ENCODE results near the gene MYL12A.
"Not testable (repeated sequence)": the region's sequence is repeated elsewhere in the genome, so short reads cannot be mapped to it uniquely, and the experiment has no call there.

The MYL12A gene

DNA sequence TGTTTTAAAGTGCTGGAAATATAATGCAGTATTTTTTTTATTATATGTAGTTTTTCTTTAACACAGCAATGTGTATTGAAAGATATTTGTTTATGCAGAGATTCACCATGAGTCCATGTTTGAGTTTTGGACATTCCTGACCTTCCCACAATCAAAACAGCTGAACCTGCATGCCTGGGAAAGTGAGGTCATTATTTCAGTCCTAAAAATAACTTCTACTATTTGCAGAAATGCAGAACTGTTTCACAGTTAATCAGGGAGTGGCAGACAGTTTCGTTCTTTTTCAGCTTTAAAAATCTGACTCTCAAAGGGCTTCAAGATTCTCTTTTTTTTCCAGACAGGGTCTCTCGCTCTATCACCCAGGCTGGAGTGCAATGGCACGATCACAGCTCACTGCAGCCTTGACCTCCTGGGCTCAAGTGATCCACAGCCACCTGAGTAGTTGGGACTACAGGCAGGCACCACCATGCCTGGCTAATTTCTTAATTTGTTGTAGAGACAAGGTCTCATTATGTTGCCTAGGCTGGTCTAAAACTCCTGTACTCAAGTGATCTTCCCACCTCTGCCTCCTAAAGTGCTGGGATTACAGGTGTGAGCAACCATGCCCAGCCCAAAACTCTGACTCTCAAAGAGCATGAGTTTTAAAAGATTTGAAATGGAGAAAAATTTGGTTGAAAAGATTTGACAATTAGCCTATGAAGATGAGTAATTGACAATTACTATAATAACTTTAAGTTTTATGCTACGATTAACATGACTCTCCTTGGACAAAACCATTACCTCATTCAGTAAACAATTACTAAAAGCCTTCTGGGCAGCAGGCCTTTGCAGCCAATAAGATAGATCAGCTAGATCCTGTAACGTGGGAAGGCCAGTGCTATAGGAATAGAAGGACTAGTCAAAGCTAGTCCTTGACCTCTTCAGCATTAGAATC, 9.4 kb downstream of the MYL12A start:
- DNase-seq: no peak

DNA sequence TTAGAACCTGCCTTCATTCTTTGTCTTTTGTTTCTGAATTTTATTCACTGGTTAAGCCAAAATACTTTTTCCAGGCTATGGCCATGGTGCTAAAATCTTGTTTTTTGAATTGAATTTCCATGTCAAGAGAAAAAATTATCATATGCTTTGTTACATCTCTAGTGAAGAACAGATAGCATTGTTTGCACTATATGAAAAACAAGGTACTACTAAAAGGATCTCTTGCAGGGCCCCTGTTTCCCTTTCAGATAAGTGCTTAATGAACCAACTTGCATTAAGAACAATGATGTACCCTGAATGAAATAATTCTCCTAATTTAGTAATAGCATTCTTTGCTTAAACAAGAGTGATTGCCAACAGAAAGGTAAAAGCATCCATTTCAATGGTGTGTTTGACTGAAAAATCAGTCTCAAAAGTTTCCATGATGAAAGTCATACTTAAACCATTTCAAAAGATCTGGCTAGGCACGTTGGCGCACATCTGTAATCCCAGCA, 10.1 kb downstream of the MYL12A start:
- no peak for DNase-seq

DNA sequence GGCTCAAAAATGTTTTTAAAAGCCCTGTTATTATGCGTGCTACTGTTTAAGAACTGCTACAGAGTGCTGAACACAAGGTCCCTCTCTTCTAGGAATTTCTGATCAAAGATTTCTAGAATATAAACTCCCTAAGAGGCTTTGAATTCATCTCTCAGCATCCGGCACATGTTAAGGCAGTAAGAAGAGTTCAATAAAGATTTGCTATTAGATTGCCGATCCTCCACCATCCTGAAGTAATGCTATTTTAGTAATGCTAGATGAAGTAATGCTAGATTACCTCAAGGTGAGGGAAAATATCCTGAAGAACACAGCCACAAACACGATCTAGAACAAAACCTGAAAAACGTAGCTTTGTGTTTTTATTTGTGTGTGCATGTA, 13.4 kb downstream of the MYL12A start:
- DNase-seq: no peak

DNA sequence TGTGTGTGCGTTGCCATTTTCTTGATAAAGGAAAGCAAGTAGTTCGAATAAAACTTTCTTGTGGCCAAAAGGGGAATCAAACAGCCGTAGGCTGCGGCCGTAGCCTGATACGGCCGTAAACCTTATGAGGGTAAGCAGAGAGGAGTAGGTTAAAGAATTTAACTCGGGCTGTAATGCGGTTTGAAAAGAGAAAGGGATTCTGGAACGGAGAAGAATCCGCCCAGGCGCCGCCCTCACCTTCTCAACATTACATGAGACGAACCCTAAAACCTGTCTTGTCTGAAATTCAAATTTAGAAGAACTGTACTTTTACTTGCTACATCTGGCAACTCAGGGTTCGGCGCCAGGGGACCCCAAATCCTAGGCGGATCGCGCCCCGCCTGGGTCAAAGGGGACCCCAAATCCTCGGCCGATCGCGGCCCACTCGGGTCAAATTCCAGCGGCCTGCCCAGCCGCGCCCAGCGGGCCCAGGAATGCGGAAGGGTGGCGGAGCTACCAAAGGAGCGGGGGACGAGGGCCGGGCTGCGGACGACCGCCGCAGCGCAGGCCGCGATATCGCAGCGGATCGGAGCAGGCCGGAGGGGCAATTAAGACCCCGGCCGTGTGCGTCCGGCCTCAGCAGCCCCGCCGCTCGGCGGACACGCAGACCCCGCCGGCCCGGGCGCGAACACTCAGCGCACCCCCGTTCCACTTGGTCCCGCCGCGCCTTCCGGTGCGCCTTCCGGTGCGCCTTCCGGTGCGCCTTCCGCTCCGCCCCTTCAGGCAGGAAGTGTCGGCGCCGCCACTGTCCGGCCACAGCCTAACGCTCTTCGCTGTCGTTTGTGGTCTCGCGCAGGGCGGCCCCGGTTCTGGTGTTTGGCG, 14.0 kb downstream of the MYL12A start, which contains the start of gene MYL12B:
TSS of gene MYL12B (plus strand) at position 761 of the 861 bp plus-strand sequence. CDS start 10,766 bp downstream, outside the sequence.
- peak; percentile 92 for DNase-seq

DNA sequence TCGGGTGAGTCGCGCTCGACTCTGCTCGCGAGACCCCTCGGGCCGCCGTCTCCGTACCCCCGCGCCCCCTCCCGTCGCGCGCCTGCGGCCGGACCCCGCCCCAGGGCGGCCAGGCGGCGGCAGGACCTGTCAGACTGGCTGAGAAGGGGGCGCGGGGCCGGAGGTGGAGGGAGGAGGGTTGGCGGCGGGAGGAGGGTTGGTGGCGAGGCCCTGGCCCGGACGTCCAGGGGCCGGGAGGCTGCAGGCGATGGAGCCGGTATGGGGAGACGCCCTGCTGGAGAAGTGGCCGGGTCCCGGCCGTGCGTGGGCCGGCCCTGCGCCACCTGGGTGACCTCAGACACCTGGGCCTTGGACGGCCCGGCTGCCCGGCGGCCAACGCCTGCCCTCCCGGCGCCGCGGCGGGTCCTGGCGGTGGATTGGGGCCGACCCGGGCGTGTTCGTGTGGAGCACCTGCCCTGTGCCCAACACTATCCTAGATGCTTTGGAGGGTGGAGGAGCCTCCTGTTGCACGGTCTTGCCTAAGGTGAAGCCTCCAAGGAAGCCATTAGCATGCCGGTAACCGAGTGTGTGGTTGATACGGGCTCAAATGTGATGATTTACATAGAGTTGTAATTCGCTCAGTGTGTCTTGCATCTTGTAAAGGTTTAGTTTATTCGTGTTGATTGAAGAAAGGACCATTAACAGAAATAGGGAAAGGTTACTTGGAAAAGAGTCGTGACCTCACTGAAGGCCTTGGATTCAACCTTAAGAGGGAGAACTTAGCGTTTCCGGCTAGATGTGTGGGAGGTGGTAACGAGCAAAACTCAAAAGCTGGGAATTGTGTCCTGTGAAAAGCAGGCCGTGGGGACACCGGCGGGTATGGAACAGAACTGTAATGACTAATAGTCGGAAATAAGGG, 14.9 kb downstream of the MYL12A start:
- DNase-seq: no peak

DNA sequence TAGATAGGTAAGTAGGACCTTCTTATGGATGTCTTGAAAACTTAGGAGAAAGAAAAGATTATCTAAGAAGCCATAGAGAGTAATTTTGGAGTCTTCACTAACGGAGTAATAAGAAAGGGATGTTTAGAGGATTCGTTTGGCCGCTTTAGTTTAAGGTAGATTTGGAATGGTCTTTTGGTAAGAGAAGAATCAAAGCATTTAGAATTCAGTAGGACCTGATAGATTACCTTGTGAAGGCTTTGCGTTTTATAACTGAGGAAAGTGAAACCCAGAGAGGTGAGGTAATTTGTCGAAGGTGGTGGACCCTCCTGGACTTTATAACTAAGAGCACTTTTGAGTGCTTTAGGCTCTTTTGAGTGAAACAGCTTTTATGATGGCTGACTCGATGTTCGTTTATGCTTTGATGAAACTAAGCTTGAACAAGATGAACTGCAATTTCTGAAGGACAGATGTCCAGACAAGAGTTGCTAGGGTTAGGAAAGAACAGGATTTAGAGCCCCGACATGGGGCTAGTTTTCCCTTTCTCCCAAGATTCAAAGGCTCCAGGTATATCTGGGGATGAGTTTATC, 15.6 kb downstream of the MYL12A start:
- DNase-seq: no peak

DNA sequence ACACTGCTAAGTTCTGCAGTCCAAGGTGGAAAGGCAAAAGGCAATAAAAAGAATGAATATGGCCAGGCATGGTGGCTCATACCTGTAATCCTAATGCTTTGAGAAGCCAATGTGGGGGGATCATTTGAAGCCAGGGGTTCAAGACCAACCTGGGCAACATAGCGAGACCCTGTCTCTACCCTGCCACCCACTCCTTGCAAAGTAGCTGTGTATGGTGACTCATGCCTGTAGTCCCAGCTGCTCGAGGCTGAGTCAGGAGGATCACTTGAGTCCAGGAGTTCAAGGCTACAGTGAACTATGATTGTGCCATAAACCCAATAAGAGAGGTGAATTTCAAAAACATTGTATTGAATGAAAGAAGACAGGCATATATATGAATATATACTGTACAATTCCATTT, 16.8 kb downstream of the MYL12A start:
- no peak for DNase-seq

DNA sequence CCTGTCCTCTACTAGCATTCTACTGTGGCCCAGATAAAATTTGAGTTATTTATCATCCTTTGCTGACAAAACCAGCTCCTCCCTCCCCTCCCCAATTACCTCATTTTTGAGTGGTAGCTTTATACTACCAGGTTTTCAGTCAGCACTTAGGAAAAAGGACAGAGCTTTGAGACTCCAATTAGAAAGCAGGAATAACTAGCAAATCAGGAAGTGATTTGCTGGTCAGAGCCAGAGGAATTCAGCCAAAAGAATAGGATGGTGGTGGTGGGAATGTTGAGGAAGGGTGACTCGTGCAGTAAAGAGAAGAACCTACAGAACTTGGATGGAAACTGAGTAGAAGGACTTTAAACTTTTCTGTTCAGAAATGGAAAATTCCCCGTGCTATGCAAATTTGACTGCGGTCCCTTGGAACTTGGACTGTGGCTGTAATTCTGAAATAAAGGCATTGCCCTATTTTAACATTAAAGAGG, 18.0 kb downstream of the MYL12A start:
- DNase-seq: no peak

DNA sequence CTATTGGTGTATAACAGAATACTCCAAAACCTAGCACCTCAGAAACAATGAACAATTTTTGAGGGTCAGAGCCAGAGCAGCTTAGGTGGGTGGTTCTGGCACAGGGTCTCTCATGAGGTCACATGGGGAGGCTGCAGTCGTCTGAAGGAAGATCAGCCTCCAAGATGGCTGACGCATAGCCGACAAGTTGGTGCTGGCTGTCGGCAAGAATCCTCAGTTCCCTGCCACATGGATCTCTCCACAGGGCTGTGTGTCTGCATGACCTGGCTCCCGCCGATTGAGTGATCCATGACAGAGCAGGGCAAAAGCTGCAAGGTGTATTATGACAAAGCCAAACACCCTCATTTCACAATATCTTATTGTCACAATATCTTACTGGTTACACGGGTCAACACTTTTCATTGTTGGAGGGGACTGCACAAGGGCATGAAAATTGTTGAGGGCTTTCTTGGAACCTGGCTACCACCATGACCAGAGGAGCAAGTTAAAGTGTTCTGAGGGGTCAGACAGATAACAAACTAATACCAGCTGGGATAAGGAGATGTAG, 18.5 kb downstream of the MYL12A start:
- DNase-seq: no peak

DNA sequence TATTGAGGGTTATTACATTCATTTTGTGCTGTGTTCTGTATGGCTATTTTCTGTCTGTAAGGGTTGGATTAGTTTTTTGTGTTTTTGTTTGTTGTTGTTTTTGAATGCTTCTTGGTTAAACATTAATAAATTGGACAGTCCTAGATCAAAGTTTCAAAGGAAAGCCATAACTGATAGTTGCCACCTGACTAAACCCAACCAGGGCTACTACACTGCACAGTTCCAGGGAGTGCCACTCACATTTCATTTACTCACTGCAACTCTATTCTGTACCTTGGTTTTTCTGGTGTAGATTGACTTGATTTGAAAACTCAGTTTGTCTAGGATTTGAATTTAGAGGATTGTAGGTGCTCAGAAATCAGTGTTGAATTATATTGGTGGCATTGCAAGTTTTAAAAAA, 20.7 kb downstream of the MYL12A start:
- DNase-seq: no peak

DNA sequence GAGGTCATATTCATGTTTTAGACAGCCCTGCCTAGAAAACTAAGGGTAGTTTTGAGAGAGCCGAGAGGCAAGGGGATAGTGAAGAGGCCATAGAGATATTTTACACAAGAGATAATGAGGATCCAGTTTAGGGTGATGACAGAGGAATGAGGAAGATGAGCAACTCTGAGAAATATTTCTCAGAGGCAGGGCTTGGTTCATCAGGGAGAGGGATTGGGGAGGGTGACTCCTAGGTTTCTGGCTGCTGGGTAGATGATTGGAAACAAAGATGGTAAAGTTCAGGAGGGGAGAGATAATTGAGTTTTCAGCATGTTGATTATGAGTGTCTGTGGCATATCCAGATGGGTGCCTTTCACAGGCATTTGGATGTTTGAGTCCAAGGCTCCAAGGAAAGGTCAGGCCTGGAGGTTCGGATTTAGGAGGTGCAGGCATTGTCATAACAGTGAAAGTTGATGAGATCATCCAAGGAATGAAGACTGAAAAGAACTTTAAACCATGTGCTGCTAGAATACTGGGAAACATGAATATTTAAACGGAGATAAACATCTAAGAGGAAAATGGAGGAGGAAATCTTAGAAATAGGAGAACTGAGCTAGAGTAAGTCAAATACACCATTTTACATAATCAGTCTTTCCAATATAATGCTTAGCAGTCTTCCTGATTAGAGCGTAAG, 21.8 kb downstream of the MYL12A start:
- DNase-seq: no peak

DNA sequence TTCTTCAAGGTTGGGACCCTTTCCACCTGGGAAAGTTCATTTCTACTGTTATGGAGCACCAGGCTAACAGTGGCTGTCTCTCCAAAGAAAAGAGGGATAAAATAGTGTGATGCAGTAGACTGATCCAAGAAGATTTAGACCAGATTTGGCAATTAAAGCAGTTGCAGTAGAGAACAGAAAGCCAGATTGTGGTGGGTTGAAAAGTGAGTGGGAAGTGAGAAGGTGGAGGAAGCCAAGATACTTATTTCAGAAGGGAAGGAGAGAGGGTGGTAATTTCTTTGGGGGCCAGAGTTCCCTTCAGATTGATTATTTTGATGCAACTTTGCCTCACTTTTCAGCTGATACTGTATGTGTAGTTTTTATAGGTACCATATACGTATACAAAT, 22.3 kb downstream of the MYL12A start:
- no peak for DNase-seq

DNA sequence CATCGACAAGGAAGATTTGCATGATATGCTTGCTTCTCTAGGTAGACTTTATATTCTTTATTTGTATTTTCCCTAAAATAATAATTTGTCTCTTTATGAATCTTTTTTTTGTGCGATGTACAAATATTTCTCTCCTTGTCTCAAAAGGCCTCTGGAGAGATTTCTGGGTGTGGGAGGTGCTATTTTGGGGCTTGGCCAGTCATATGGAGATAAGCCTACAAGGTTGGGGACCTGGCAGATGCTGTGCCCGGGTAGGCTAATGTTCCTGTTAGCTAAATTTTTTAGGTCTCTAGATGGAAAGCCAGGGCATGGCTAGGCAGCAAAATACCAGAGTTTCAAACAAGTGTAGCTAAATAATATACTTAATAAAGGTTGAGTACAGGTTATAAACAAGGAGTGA, 25.4 kb downstream of the MYL12A start:
- DNase-seq: no peak

DNA sequence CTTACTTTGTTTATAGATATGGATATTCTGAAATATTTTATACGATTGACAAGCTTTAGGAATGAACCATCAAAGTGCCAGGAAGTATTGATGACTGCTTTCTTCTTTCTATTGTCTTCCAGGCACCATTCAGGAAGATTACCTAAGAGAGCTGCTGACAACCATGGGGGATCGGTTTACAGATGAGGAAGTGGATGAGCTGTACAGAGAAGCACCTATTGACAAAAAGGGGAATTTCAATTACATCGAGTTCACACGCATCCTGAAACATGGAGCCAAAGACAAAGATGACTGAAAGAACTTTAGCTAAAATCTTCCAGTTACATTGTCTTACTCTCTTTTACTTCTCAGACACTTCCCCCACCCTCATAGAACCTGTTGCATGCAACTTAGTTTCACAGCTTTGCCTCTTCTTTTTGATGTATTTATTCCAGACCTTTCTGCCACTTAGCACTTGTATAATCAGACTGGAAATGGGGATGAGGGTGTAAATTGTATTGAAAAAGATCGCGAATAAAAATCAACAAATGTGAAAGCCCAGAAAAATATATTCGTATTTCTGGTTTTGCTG, 30.1 kb downstream of the MYL12A start:
- not testable (repeated sequence) for DNase-seq

DNA sequence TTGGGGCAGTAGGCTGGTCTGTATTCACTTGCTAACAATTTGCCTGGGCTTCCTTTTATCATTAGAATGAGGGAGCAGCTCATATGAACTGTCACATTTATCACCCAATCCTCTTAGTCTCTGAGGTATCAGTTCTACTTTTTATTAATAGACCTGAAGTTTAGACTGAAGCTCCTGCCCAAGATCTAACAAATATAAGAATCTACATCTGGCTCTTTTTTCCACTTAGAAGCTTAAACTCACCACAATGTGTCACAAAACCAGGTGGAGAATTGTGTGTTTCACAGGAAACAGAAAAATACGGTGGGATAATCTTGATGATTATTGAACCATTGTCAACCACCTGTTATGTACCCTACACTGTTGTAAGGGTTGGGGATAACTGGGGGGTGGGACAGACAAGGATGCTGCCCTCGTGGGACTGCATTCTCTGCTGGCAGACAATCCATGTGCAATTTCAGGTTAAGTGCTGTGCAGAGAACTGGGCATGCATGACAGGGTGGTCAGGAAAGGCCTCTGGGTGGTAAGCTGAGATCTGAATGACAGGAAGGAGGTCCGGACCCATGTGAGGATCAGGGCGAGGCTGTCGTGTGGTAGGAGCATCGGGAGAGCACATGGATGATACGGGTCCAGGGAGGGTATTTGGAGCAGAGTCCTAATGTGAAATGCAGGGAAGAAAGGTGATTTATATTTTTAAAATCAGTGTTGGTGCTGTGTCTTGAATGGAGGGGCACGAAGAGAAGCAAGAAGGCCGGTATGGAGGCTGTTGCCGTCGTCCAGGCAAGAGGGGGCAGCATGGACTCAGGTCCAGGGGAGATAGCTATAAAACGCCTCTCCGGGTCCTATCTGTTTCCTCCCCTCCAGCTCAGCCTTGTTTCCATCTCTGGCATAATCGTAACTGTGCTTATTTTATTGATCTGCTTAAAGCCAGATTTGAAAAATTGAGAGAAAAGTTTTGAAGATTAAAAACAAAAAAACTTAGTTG, 31.9 kb downstream of the MYL12A start:
- no peak for DNase-seq

DNA sequence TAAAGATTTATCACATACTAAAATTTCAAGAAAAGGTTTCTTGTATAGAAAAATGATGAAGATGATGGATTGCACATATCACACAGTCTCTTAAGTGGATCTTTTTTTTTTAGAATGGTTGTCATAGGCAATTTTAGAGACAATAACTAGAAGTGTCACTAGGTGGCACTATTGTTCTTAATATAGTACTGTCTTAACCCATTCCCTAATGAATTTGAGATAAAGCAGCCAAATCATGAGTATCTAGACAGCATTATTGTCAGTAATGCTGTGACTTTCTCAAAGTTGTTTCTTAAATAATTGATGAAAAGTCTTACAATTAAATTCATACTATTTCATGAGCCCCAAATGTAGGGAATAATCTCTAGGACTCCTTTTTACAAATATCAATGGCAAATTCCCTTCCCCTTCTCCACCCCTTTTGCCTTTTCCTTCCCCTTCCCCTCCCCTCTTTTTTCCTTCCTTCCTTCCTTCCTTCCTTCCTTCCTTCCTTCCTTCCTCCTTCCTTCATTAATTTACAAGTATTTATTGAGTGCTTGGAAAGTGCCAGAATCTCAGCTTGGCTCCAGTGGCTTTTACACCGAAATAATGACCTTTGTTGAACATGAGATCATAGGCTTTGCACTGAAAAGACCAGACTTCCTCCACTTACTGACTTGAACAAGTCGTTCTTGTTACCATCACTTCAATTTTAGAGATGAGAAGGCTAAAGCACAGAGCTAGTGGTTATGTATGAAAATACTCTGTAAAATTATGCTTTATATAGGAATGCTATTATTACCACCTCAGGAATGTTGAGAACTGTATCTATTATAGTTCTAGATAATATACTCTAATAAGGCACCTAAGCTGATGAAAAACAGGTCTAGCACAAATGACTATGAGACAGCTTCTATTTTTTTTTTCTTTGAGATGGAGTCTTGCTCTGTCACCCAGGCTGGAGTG, 34.1 kb downstream of the MYL12A start:
- DNase-seq: no peak

DNA sequence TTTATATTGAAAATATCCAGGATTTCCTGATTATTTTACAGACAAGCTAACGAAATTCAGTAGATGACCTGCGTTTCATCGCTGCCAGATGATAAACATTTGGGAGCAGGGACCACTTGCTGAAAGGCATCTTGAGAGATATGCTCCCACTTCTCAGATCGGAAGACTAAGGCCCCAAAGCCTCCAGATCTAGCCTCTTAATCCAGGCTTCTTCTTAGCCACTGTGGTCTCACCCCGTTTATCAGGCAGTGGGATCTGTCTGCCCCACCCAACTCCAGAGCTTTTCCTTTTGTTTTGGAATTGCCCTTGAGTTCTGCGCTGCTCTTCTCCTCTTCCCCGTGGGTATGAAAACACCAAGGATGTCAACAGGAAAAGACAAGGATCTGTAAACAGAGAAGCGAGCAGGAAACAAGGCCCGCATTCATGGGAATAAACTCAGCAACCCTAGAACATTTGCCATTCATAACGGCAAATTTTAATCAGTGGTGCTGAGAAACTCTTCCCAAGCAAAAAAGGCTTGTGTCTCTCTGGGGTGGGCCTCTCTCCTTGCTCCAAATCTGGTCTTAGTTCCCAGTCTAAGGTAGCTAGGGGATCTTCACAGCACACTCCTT, 35.8 kb downstream of the MYL12A start:
- DNase-seq: no peak

DNA sequence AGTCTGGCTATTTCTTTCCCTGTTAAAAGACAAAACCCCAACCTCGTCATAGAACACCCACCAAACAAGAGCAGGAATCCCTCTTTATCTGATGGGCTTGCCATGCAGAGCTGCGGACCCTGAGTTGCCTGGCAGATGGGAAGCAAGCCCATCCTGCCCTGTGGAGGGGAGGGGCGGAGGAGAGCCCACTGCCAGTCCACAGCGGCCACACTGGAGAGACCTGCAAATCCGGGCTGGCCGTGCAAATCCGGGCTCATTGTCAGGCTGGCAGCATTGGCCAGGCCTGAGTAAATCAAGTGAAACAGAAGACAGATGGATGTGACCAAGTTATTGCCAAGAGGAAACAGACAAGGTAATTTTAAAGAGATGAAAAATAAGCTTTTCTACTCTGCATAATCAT, 36.3 kb downstream of the MYL12A start:
- no peak for DNase-seq

Measured in right forelimb (tissue), 1 donor.